Endodermal cell (in vitro differentiated cells): Measurements from ENCODE around the gene LNX1. TPM values are rescaled to one million over a fixed set of nuclear protein-coding genes. Genes with fewer than 3 reads are reported as not detected.

Source experiments
- DNase-seq: peaks from one replicate; pipeline ENCODE4 v3.0.0-alpha.2; 2017
- H3K27ac ChIP-seq: 2 replicates; pipeline ENCODE4 v1.5.1; 2013; ENCODE audit warnings: mild to moderate bottlenecking, low read depth, low read length, moderate library complexity
- H3K27me3 ChIP-seq: 2 replicates; pipeline ENCODE4 v1.6.1; 2013; ENCODE audit warnings: mild to moderate bottlenecking, low read length, moderate library complexity; ENCODE audit not compliant: insufficient read depth, control insufficient read depth, poor library complexity, severe bottlenecking
- H3K36me3 ChIP-seq: 2 replicates; pipeline ENCODE4 v1.7.0; 2013; ENCODE audit warnings: mild to moderate bottlenecking, low read length, moderate library complexity; ENCODE audit not compliant: control insufficient read depth, insufficient read depth
- H3K4me1 ChIP-seq: one replicate; pipeline ENCODE4 v1.7.0; 2013; ENCODE audit warnings: low read length; ENCODE audit not compliant: control insufficient read depth, insufficient read depth
- H3K4me3 ChIP-seq: 2 replicates; pipeline ENCODE4 v1.5.1; 2013; ENCODE audit warnings: mild to moderate bottlenecking, low read length, moderate library complexity
- H3K9ac ChIP-seq: 2 replicates; pipeline ENCODE4 v1.6.1; 2013; ENCODE audit warnings: mild to moderate bottlenecking, low read length, moderate library complexity; ENCODE audit not compliant: poor library complexity, severe bottlenecking; ENCODE audit errors: extremely low read depth
- H3K9me3 ChIP-seq: 2 replicates; pipeline ENCODE4 v1.6.1; 2013; ENCODE audit warnings: mild to moderate bottlenecking, low read length, moderate library complexity; ENCODE audit not compliant: control insufficient read depth
- H3K27ac Mint-ChIP-seq: 2 replicates; pipeline ENCODE4 v1.8.0; 2020; ENCODE audit warnings: mixed read lengths
- H3K27me3 Mint-ChIP-seq: 2 replicates; pipeline ENCODE4 v1.8.0; 2021; ENCODE audit warnings: mild to moderate bottlenecking, mixed read lengths; ENCODE audit not compliant: insufficient read depth
- H3K36me3 Mint-ChIP-seq: 2 replicates; pipeline ENCODE4 v1.8.0; 2020; ENCODE audit warnings: low read depth, mixed read lengths
- H3K4me1 Mint-ChIP-seq: 2 replicates; pipeline ENCODE4 v1.8.0; 2020; ENCODE audit warnings: mixed read lengths
- H3K4me3 Mint-ChIP-seq: 2 replicates; pipeline ENCODE4 v1.8.0; 2020; ENCODE audit warnings: mild to moderate bottlenecking, moderate library complexity, mixed read lengths
- H3K9me3 Mint-ChIP-seq: 2 replicates; pipeline ENCODE4 v1.8.0; 2020; ENCODE audit warnings: mild to moderate bottlenecking, mixed read lengths
- CTCF ChIP-seq: fragments of 200-600 bp; sonication (generic); conservative IDR thresholded peaks from 2 replicates; pipeline ENCODE4 v1.5.0; 2021; ENCODE audit warnings: antibody characterized with exemption, mild to moderate bottlenecking
- WGBS, 2 experiments: methylation state at CpG; one replicate each; pipeline versions ENCODE4 v1.1.5 to v1.1.7; 2013; ENCODE audit warnings: missing lambda C conversion rate in 2 of 2, mixed read lengths in 1 of 2; ENCODE audit not compliant: insufficient coverage in 1 of 2, insufficient read length in 1 of 2; 5-methylcytosine and 5-hydroxymethylcytosine counted together
- total RNA-seq, 2 donors: library from RNA; stranded (reverse); fragmentation: NEBNext Ultra II Directional in 1 of 2; extraction: Animal tissue kit (Norgen Biotek cat#: 25700) in 1 of 2; gene quantifications; 2 replicates in 1 of 2; 3 replicates in 1 of 2; pipeline ENCODE4 v1.2.1, GENCODE V29; 2021

LNX1 gene
- total RNA-seq, 2 donors from 2014 or later = 4.4 to 5.4 TPM

GRCh38 chr4:53579826-53580225 lies 11.5 kb downstream of the LNX1 start:
- H3K27ac ChIP-seq = no peak overlapping the region
- H3K27me3 ChIP-seq = no peaks in the 10 kb centered on the region
- H3K36me3 ChIP-seq = no peaks in the 10 kb centered on the region
- 66 to 94% methylated on average over 2 to 3 of the region's 3 CpGs for WGBS, 2 experiments
- H3K4me3 Mint-ChIP-seq = no peak overlapping the region
- H3K36me3 Mint-ChIP-seq = no peaks in the 10 kb centered on the region
- H3K27ac Mint-ChIP-seq = no peak overlapping the region
- TF ChIP-seq CTCF = no peak
- no peak for DNase-seq
- peaks cover 4% of the 10 kb centered on the region for H3K4me1 Mint-ChIP-seq
- H3K4me3 ChIP-seq = no peak overlapping the region
- no peaks in the 10 kb centered on the region for H3K4me1 ChIP-seq
- H3K9me3 ChIP-seq = no peaks in the 10 kb centered on the region
- H3K27me3 Mint-ChIP-seq = no peaks in the 10 kb centered on the region
- no peaks in the 10 kb centered on the region for H3K9me3 Mint-ChIP-seq
- no peak overlapping the region for H3K9ac ChIP-seq

GRCh38 chr4:53576676-53577372 lies 14.5 kb downstream of the LNX1 start:
- no peak overlapping the region for H3K4me3 Mint-ChIP-seq
- Histone ChIP-seq H3K27ac (no peak overlapping the region), H3K4me3 (no peak overlapping the region), H3K9me3 (no peaks in the 10 kb centered on the region), H3K27me3 (no peaks in the 10 kb centered on the region), H3K9ac (no peak overlapping the region), H3K4me1 (no peaks in the 10 kb centered on the region), H3K36me3 (no peaks in the 10 kb centered on the region)
- 88 to 93% methylated on average over 2 of the region's 2 CpGs for WGBS, 2 experiments
- no peaks in the 10 kb centered on the region for H3K9me3 Mint-ChIP-seq
- peaks cover 4% of the 10 kb centered on the region for H3K4me1 Mint-ChIP-seq
- H3K27me3 Mint-ChIP-seq = no peaks in the 10 kb centered on the region
- no peak for DNase-seq
- H3K36me3 Mint-ChIP-seq = no peaks in the 10 kb centered on the region
- TF ChIP-seq CTCF = no peak
- H3K27ac Mint-ChIP-seq = no peak overlapping the region

- Histone ChIP-seq H3K9ac (no peak overlapping the region), H3K27me3 (no peaks in the 10 kb centered on the region), H3K4me3 (no peak overlapping the region), H3K9me3 (no peaks in the 10 kb centered on the region), H3K4me1 (no peaks in the 10 kb centered on the region), H3K27ac (no peak overlapping the region), H3K36me3 (no peaks in the 10 kb centered on the region)
- Mint-ChIP-seq H3K4me1 (peaks cover 4% of the 10 kb centered on the region), H3K4me3 (no peak overlapping the region), H3K36me3 (peaks cover 4% of the 10 kb centered on the region), H3K27me3 (no peaks in the 10 kb centered on the region), H3K9me3 (peaks cover 4% of the 10 kb centered on the region), H3K27ac (no peak overlapping the region)
- DNase-seq = no peak
- WGBS, 2 experiments = 90 to 100% methylated on average over 2 to 9 of the region's 9 CpGs
- TF ChIP-seq CTCF = no peak
These were observed 15.1 kb downstream of the LNX1 start for GRCh38 chr4:53576071-53576617.
